Natural killer cell treated with Interleukin-12 subunit alpha and Interleukin-12 subunit beta and Interleukin-15 and Interleukin-18, amount 100 ng/mL, for 72 hours (primary cell): ENCODE results near the gene FANK1. TPM values are rescaled to one million over a fixed set of nuclear protein-coding genes. Genes with fewer than 3 reads are reported as not detected.
"Not testable (repeated sequence)": the region's sequence is repeated elsewhere in the genome, so short reads cannot be mapped to it uniquely, and the experiment has no call there.

ENCODE experiments used
- ATAC-seq, 2 donors: fragments of 150-1000 bp; cut with Tn5 transposase in 1 of 2; sonication (Bioruptor Pico), chemical (Tn5 transposase) in 1 of 2; 2 replicates each; pipeline ENCODE4 v1.10.0; 2021
- DNase-seq: peaks from one replicate; pipeline ENCODE4 v3.0.0; 2022; ENCODE audit warnings: low spot score
- H3K27ac Mint-ChIP-seq, 2 donors: 1 replicate in 1 of 2; 2 replicates in 1 of 2; pipeline ENCODE4 v1.8.0; 2022; ENCODE audit warnings: mixed read lengths in 2 of 2, mild to moderate bottlenecking in 1 of 2, moderate library complexity in 1 of 2
- H3K27me3 Mint-ChIP-seq, 2 donors: 1 replicate in 1 of 2; 2 replicates in 1 of 2; pipeline ENCODE4 v1.8.0; 2022; ENCODE audit warnings: mixed read lengths in 2 of 2
- H3K36me3 Mint-ChIP-seq: one replicate; pipeline ENCODE4 v1.8.0; 2022; ENCODE audit warnings: mixed read lengths
- H3K4me1 Mint-ChIP-seq, 2 donors: 1 replicate in 1 of 2; 2 replicates in 1 of 2; pipeline ENCODE4 v1.8.0; 2022; ENCODE audit warnings: low read depth in 2 of 2, mixed read lengths in 2 of 2, mild to moderate bottlenecking in 1 of 2
- H3K4me3 Mint-ChIP-seq: one replicate; pipeline ENCODE4 v1.8.0; 2022; ENCODE audit warnings: mixed read lengths
- H3K9me3 Mint-ChIP-seq: 2 replicates; pipeline ENCODE4 v1.8.0; 2022; ENCODE audit warnings: mixed read lengths
- total RNA-seq, 2 donors: library from RNA; stranded (reverse); gene quantifications; one replicate each; pipeline ENCODE4 v1.2.3, GENCODE V29; 2022

The FANK1 gene
- total RNA-seq, 2 donors from 2014 or later: not detected

DNA sequence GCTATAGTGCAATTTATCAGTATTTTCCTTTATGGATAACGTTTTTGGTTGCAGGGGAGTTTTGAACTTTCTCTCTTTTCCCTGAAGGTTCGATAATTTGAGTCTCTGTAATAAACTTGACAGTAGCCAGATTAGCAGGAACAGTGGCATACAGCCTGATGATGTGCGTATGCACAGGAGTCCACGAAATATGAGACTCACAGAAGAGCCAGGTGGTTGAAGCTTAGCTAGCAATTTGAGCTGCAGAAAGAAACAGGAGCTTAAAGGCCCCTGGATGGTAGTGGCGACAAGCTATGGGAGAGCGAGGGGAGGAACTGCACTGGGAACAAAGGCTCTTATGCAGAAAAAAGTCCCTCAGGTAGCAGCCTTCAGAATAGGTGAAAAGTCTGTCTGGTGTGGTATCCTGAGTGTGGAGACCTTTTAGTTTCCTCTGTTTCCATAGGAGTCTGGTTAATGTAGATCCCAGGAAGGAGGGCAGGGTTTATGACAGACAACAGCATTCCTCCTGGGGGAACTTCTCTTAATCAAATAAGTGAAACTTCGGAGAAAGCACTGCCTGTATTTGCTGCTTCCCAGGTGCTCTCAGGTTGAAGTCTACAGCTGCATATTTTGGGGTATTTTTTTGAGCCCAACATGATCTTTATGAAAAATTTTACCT is 32.7 kb downstream of the FANK1 start:
- no peak overlapping the region for H3K4me3 Mint-ChIP-seq
- H3K4me1 Mint-ChIP-seq: no peaks in the 10 kb centered on the region
- H3K27me3 Mint-ChIP-seq: peaks cover 25 to 40% of the 10 kb centered on the region in 2 donors
- no peaks in the 10 kb centered on the region for H3K9me3 Mint-ChIP-seq
- H3K27ac Mint-ChIP-seq: no peak overlapping the region
- no peak for ATAC-seq
- no peak for DNase-seq
- H3K36me3 Mint-ChIP-seq: no peaks in the 10 kb centered on the region

DNA sequence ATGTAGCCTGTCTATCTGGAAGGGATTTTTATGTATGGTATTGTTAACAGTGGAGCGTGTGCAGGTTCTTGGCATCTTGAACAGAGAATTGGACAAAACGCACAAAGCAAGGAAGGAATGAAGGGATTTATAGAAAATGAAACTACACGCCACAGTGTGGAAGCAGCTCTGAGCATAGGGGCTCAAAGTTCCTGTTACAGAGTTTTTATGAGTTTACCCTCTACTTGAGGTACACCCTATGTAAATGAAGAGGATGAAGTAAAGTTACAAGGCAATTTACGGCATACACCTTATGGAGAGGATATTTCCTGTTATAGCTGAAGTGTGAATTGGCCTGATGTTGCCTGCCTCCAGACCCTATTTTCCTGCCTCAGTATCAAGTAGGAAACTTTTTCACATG is 33.3 kb downstream of the FANK1 start:
- Mint-ChIP-seq H3K4me1 (no peaks in the 10 kb centered on the region), H3K27me3 (peaks cover 28 to 41% of the 10 kb centered on the region in 2 donors), H3K9me3 (no peaks in the 10 kb centered on the region), H3K36me3 (no peaks in the 10 kb centered on the region), H3K4me3 (no peak overlapping the region), H3K27ac (no peak overlapping the region)
- ATAC-seq (no peak), DNase-seq (no peak)

GRCh38 chr10:125933693-125934092 is 37.3 kb downstream of the FANK1 start:
- Mint-ChIP-seq H3K4me1 (no peaks in the 10 kb centered on the region), H3K36me3 (no peaks in the 10 kb centered on the region), H3K9me3 (no peaks in the 10 kb centered on the region), H3K4me3 (no peak overlapping the region), H3K27ac (no peak overlapping the region), H3K27me3 (peaks cover 35 to 40% of the 10 kb centered on the region in 2 donors)
- DNase-seq (no peak), ATAC-seq (no peak)

- DNase-seq (no peak), ATAC-seq (no peak)
- H3K27me3 Mint-ChIP-seq: peaks cover 29 to 54% of the 10 kb centered on the region in 2 donors
- no peak overlapping the region for H3K4me3 Mint-ChIP-seq
- H3K36me3 Mint-ChIP-seq: no peaks in the 10 kb centered on the region
- no peaks in the 10 kb centered on the region for H3K4me1 Mint-ChIP-seq
- H3K9me3 Mint-ChIP-seq: no peaks in the 10 kb centered on the region
- no peak overlapping the region for H3K27ac Mint-ChIP-seq
Observed at GRCh38 chr10:125936331-125936730, 40.0 kb downstream of the FANK1 start.

DNA sequence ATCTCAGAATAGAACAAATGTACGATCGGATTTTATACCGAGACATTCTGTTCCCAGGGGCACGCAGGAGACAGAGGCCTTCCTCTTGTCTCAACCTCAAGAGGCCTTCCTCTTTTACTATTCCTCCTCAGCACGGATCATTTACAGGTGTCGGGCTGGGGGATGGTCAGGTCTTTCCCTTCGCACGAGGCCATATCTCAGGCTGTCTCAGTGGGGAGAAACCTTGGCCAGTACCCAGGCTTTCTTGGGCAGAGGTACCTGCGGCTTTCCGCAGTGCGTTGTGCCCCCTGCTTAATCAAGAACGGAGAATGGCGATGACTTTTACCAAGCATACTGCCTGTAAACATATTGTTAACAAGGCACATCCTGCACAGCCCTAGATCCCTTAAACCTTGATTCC is 44.2 kb downstream of the FANK1 start:
- Mint-ChIP-seq H3K4me3 (no peak overlapping the region), H3K27ac (no peak overlapping the region), H3K36me3 (no peaks in the 10 kb centered on the region), H3K9me3 (no peaks in the 10 kb centered on the region), H3K27me3 (peaks cover 18 to 45% of the 10 kb centered on the region in 2 donors), H3K4me1 (no peaks in the 10 kb centered on the region)
- ATAC-seq (no peak), DNase-seq (no peak)

DNA sequence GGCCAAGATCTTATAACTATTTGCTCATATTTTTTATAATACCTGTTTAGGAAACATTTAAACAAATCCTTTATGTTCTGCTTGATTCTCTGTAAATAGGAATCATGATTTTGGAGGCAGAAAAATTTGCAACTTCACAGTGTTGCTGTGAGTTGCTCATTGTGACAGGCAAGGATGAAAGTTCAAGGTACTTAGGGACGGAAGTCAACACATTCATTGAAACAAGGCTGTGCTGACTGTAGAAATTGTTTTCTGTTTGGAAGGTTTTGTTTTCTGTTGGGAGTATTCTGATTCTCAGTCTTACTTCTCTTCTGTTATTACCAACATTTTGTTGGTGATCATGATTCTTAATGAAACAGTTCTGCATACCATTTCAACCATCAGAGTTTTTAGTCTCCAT is 54.9 kb downstream of the FANK1 start:
- no peak for ATAC-seq
- H3K4me3 Mint-ChIP-seq: no peak overlapping the region
- H3K9me3 Mint-ChIP-seq: peaks cover 8% of the 10 kb centered on the region
- no peaks in the 10 kb centered on the region for H3K4me1 Mint-ChIP-seq
- DNase-seq: no peak
- no peaks in the 10 kb centered on the region for H3K36me3 Mint-ChIP-seq
- no peaks in the 10 kb centered on the region for H3K27me3 Mint-ChIP-seq
- no peak overlapping the region for H3K27ac Mint-ChIP-seq

GRCh38 chr10:125953778-125954385 is 57.5 kb downstream of the FANK1 start:
- peaks cover 0 to 9% of the 10 kb centered on the region in 2 donors for H3K27me3 Mint-ChIP-seq
- ATAC-seq (no peak), DNase-seq (no peak)
- H3K4me3 Mint-ChIP-seq: no peak overlapping the region
- H3K4me1 Mint-ChIP-seq: no peaks in the 10 kb centered on the region
- peaks cover 8% of the 10 kb centered on the region for H3K9me3 Mint-ChIP-seq
- no peak overlapping the region for H3K27ac Mint-ChIP-seq
- H3K36me3 Mint-ChIP-seq: no peaks in the 10 kb centered on the region

GRCh38 chr10:125955766-125956165 is 59.4 kb downstream of the FANK1 start:
- Mint-ChIP-seq H3K4me3 (no peak overlapping the region), H3K27ac (no peak overlapping the region), H3K4me1 (no peaks in the 10 kb centered on the region), H3K9me3 (peaks cover 8% of the 10 kb centered on the region), H3K27me3 (peaks cover 0 to 9% of the 10 kb centered on the region in 2 donors), H3K36me3 (no peaks in the 10 kb centered on the region)
- DNase-seq (no peak), ATAC-seq (no peak)

DNA sequence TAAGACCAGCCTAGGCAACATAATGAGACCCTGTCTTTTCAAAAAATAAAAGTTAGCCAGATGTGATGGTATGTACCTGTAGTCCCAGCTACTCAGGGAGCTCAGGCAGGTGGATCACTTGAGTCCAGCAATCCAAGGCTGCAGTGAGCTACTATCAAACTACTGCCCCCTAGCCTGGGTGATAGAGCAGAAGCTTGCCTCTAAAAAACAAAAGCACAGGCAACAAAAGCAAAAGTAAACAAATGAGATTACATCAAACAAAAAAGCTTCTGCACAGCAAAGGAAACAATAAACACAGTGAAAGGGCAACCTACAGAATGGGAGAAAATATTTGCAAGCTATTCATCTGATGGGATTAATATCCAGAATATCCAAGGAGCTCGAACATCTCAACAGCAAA is 65.4 kb downstream of the FANK1 start:
- no peaks in the 10 kb centered on the region for H3K36me3 Mint-ChIP-seq
- no peak overlapping the region for H3K27ac Mint-ChIP-seq
- H3K4me3 Mint-ChIP-seq: no peak overlapping the region
- DNase-seq: no peak
- H3K4me1 Mint-ChIP-seq: no peaks in the 10 kb centered on the region
- H3K9me3 Mint-ChIP-seq: no peaks in the 10 kb centered on the region
- no peak for ATAC-seq
- H3K27me3 Mint-ChIP-seq: peaks cover 9 to 17% of the 10 kb centered on the region in 2 donors

DNA sequence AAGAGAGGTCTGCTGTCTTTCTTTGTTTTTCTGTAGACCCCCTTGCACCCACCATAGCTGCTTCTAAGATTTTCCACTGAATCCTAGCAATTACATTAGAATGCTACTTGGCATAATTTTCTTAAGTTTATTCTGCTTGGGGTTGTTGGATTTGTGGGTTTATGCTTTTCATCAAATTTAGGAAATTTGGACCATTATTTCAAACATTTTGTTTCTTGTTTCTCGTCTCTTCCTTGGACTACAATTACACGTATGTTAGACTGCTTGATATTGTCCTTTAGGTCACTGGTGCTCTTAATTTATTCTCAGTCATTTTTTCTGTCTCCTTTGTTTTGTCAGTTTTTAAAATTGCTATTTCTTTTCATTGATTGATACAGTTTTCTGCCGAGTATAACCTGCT is 65.8 kb downstream of the FANK1 start:
- Mint-ChIP-seq H3K4me1 (no peaks in the 10 kb centered on the region), H3K4me3 (no peak overlapping the region), H3K36me3 (no peaks in the 10 kb centered on the region), H3K27me3 (peaks cover 13 to 16% of the 10 kb centered on the region in 2 donors), H3K27ac (no peak overlapping the region), H3K9me3 (no peaks in the 10 kb centered on the region)
- no peak for DNase-seq
- no peak for ATAC-seq

DNA sequence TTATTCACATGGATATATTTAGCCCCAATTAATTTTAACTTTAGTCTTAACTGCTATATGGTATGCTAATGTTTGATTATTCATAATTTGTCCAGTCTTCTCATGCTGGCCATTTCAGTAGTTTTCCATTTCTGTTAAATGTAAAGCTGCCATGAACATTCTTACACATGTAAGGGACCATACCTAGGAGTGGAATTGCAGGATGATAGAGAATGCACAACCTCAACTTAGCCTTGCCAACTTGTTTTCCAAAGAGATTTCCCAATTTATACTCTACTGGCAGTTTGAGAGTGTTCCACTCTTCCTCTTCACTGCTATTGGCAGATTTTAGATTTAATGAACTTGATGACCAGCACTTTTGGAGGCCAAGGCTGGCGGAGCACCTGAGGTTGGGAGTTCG is 68.2 kb downstream of the FANK1 start:
- Mint-ChIP-seq H3K27ac (no peak overlapping the region), H3K4me1 (no peaks in the 10 kb centered on the region), H3K4me3 (no peak overlapping the region), H3K9me3 (no peaks in the 10 kb centered on the region), H3K36me3 (no peaks in the 10 kb centered on the region), H3K27me3 (peaks cover 11 to 15% of the 10 kb centered on the region in 2 donors)
- DNase-seq (no peak), ATAC-seq (no peak)

GRCh38 chr10:125967533-125967932 is 71.2 kb downstream of the FANK1 start:
- H3K9me3 Mint-ChIP-seq: no peaks in the 10 kb centered on the region
- DNase-seq: no peak
- peaks cover 14 to 15% of the 10 kb centered on the region in 2 donors for H3K27me3 Mint-ChIP-seq
- no peak overlapping the region for H3K4me3 Mint-ChIP-seq
- ATAC-seq: no peak
- no peak overlapping the region for H3K27ac Mint-ChIP-seq
- no peaks in the 10 kb centered on the region for H3K36me3 Mint-ChIP-seq
- no peaks in the 10 kb centered on the region for H3K4me1 Mint-ChIP-seq

- not testable (repeated sequence) for H3K9me3 Mint-ChIP-seq, ATAC-seq, DNase-seq
Observed at GRCh38 chr10:125970077-125970630, 73.8 kb downstream of the FANK1 start.

DNA sequence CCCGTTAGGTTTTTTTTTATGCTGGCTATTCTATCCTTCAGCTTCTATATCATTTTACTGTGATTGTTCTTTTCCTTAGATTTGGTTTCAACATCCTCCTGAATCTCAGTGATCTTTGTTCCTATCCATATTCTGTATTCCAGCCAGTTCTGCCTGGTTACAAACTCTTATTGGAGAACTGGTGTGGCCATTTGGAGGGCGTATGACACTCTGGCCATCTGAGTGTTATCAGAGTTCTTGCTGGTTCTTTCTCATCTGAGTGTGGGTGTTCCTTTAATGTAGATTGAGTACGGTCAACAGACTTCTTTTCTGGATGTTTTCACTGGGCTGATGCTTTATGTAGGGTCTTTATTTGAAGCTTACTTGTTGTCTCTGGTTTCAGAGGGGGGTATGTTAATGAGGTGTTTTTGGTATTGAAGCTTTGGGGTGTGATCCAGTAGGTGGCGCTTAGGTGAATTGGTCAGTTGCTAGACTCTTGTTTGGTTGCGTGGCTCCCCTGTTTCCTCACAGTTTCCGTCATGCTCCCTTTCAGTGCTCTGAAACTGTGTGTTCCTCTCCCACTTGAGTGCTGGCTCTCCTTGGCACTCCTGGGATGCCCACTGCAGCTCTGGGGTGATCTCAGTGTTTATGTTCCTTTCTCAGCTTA is 80.7 kb downstream of the FANK1 start:
- Mint-ChIP-seq H3K4me3 (no peak overlapping the region), H3K9me3 (no peaks in the 10 kb centered on the region), H3K36me3 (no peaks in the 10 kb centered on the region), H3K4me1 (peaks cover 0 to under 1% of the 10 kb centered on the region in 2 donors), H3K27me3 (peaks cover 14 to 18% of the 10 kb centered on the region in 2 donors), H3K27ac (no peak overlapping the region)
- DNase-seq (no peak), ATAC-seq (no peak)

More at GRCh38 chr10:125970077-125970630, 73.8 kb downstream of the FANK1 start:
- not testable (repeated sequence) for H3K4me1 Mint-ChIP-seq, H3K4me3 Mint-ChIP-seq, H3K36me3 Mint-ChIP-seq, H3K27ac Mint-ChIP-seq
- H3K27me3 Mint-ChIP-seq: peaks cover 13 to 15% of the 10 kb centered on the region in 2 donors
